ENCODE data around the gene FARP1.
"Not testable (repeated sequence)": the region's sequence is repeated elsewhere in the genome, so short reads cannot be mapped to it uniquely, and the experiment has no call there.

Gene FARP1

GRCh38 chr13:98260357-98261164 is 117.7 kb downstream of the FARP1 start:
- DNase-seq = no peak

- peak; percentile 37 for DNase-seq
Measured at GRCh38 chr13:98261165-98261702, 118.3 kb downstream of the FARP1 start.

- DNase-seq = no peak
Measured at GRCh38 chr13:98262292-98262691, 119.4 kb downstream of the FARP1 start.

- DNase-seq = no peak
Measured at GRCh38 chr13:98263841-98264240, 120.9 kb downstream of the FARP1 start.

GRCh38 chr13:98264877-98265276 is 122.0 kb downstream of the FARP1 start:
- DNase-seq = no peak

GRCh38 chr13:98265692-98266551 is 123.0 kb downstream of the FARP1 start:
- DNase-seq = no peak

GRCh38 chr13:98267080-98267912 is 124.4 kb downstream of the FARP1 start:
- peak; percentile 20 for DNase-seq

- no peak for DNase-seq
Measured at GRCh38 chr13:98269386-98269785, 126.5 kb downstream of the FARP1 start.

GRCh38 chr13:98270819-98271218 is 127.9 kb downstream of the FARP1 start:
- no peak for DNase-seq

- not testable (repeated sequence) for DNase-seq
Measured at GRCh38 chr13:98271646-98272045, 128.8 kb downstream of the FARP1 start.

- no peak for DNase-seq
Measured at GRCh38 chr13:98272549-98272948, 129.7 kb downstream of the FARP1 start.

GRCh38 chr13:98273067-98273823 is 130.4 kb downstream of the FARP1 start:
- no peak for DNase-seq

GRCh38 chr13:98273824-98274742 is 131.2 kb downstream of the FARP1 start:
- no peak for DNase-seq

GRCh38 chr13:98274921-98275487 is 132.1 kb downstream of the FARP1 start:
- DNase-seq = peak; percentile 65

GRCh38 chr13:98275681-98276171 is 132.8 kb downstream of the FARP1 start:
- peak; percentile 49 for DNase-seq

GRCh38 chr13:98276486-98276885 is 133.6 kb downstream of the FARP1 start:
- peak; percentile 33 for DNase-seq

- no peak for DNase-seq
Measured at GRCh38 chr13:98278068-98278724, 135.3 kb downstream of the FARP1 start.

GRCh38 chr13:98279473-98280175 is 136.7 kb downstream of the FARP1 start:
- no peak for DNase-seq

GRCh38 chr13:98280176-98280510 is 137.2 kb downstream of the FARP1 start:
- DNase-seq = no peak

Measured in fibroblast of skin of back (primary cell).